Endodermal cell (in vitro differentiated cells): ENCODE results near the gene RAI14. TPM values are rescaled to one million over a fixed set of nuclear protein-coding genes. Genes with fewer than 3 reads are reported as not detected.
A peak's percentile ranks its signal among the peaks of the same experiment; 100 is the strongest.

ENCODE experiments used
- DNase-seq: peaks from one replicate; pipeline ENCODE4 v3.0.0-alpha.2; 2017
- H3K27ac ChIP-seq: 2 replicates; pipeline ENCODE4 v1.5.1; 2013; ENCODE audit warnings: mild to moderate bottlenecking, low read depth, low read length, moderate library complexity
- H3K27me3 ChIP-seq: 2 replicates; pipeline ENCODE4 v1.6.1; 2013; ENCODE audit warnings: mild to moderate bottlenecking, low read length, moderate library complexity; ENCODE audit not compliant: insufficient read depth, control insufficient read depth, poor library complexity, severe bottlenecking
- H3K36me3 ChIP-seq: 2 replicates; pipeline ENCODE4 v1.7.0; 2013; ENCODE audit warnings: mild to moderate bottlenecking, low read length, moderate library complexity; ENCODE audit not compliant: control insufficient read depth, insufficient read depth
- H3K4me1 ChIP-seq: one replicate; pipeline ENCODE4 v1.7.0; 2013; ENCODE audit warnings: low read length; ENCODE audit not compliant: control insufficient read depth, insufficient read depth
- H3K4me3 ChIP-seq: 2 replicates; pipeline ENCODE4 v1.5.1; 2013; ENCODE audit warnings: mild to moderate bottlenecking, low read length, moderate library complexity
- H3K9ac ChIP-seq: 2 replicates; pipeline ENCODE4 v1.6.1; 2013; ENCODE audit warnings: mild to moderate bottlenecking, low read length, moderate library complexity; ENCODE audit not compliant: poor library complexity, severe bottlenecking; ENCODE audit errors: extremely low read depth
- H3K9me3 ChIP-seq: 2 replicates; pipeline ENCODE4 v1.6.1; 2013; ENCODE audit warnings: mild to moderate bottlenecking, low read length, moderate library complexity; ENCODE audit not compliant: control insufficient read depth
- H3K27ac Mint-ChIP-seq: 2 replicates; pipeline ENCODE4 v1.8.0; 2020; ENCODE audit warnings: mixed read lengths
- H3K27me3 Mint-ChIP-seq: 2 replicates; pipeline ENCODE4 v1.8.0; 2021; ENCODE audit warnings: mild to moderate bottlenecking, mixed read lengths; ENCODE audit not compliant: insufficient read depth
- H3K36me3 Mint-ChIP-seq: 2 replicates; pipeline ENCODE4 v1.8.0; 2020; ENCODE audit warnings: low read depth, mixed read lengths
- H3K4me1 Mint-ChIP-seq: 2 replicates; pipeline ENCODE4 v1.8.0; 2020; ENCODE audit warnings: mixed read lengths
- H3K4me3 Mint-ChIP-seq: 2 replicates; pipeline ENCODE4 v1.8.0; 2020; ENCODE audit warnings: mild to moderate bottlenecking, moderate library complexity, mixed read lengths
- H3K9me3 Mint-ChIP-seq: 2 replicates; pipeline ENCODE4 v1.8.0; 2020; ENCODE audit warnings: mild to moderate bottlenecking, mixed read lengths
- WGBS, 2 experiments: methylation state at CpG; one replicate each; pipeline versions ENCODE4 v1.1.5 to v1.1.7; 2013; ENCODE audit warnings: missing lambda C conversion rate in 2 of 2, mixed read lengths in 1 of 2; ENCODE audit not compliant: insufficient coverage in 1 of 2, insufficient read length in 1 of 2; 5-methylcytosine and 5-hydroxymethylcytosine counted together
- total RNA-seq, 2 donors: library from RNA; stranded (reverse); fragmentation: NEBNext Ultra II Directional in 1 of 2; extraction: Animal tissue kit (Norgen Biotek cat#: 25700) in 1 of 2; gene quantifications; 2 replicates in 1 of 2; 3 replicates in 1 of 2; pipeline ENCODE4 v1.2.1, GENCODE V29; 2021
- TF ChIP-seq, protein P1 (sequence below): fragments of 200-600 bp; sonication (generic); conservative IDR thresholded peaks from 2 replicates; pipeline ENCODE4 v1.5.0; 2021; ENCODE audit warnings: antibody characterized with exemption, mild to moderate bottlenecking

The RAI14 gene
- total RNA-seq, 2 donors from 2014 or later: 66.6 to 87.5 TPM

DNA sequence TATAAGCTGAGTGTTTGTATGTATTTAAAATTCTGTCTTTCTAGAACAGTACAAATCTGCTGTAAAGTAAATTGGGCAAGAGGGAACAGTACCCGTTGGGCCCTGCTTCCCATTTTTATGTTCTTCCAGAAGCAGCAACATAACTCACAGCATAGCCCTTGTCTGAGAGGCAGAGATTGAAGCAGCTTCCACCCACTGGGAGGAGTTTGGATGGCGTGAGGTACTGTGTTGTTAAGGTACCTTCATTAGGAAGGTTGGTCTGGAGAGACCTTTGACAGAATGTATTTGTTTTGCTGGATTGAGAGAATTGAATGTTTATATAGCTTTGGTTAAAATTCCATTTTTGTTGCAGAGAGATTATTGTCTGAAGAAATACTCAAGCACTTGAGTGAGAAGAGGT, 24.8 kb downstream of the RAI14 start:
- Mint-ChIP-seq H3K4me3 (no peak overlapping the region), H3K9me3 (no peaks in the 10 kb centered on the region), H3K36me3 (peaks cover 5% of the 10 kb centered on the region), H3K27ac (no peak overlapping the region), H3K27me3 (no peaks in the 10 kb centered on the region), H3K4me1 (peaks cover 62% of the 10 kb centered on the region)
- Histone ChIP-seq H3K9me3 (no peaks in the 10 kb centered on the region), H3K27ac (no peak overlapping the region), H3K4me3 (no peak overlapping the region), H3K36me3 (peaks cover 4% of the 10 kb centered on the region), H3K9ac (no peak overlapping the region), H3K4me1 (peaks cover 11% of the 10 kb centered on the region), H3K27me3 (no peaks in the 10 kb centered on the region)
- DNase-seq: no peak
- 86 to 100% methylated on average over 1 to 2 of the region's 2 CpGs for WGBS, 2 experiments
- TF ChIP-seq, protein P1, sequence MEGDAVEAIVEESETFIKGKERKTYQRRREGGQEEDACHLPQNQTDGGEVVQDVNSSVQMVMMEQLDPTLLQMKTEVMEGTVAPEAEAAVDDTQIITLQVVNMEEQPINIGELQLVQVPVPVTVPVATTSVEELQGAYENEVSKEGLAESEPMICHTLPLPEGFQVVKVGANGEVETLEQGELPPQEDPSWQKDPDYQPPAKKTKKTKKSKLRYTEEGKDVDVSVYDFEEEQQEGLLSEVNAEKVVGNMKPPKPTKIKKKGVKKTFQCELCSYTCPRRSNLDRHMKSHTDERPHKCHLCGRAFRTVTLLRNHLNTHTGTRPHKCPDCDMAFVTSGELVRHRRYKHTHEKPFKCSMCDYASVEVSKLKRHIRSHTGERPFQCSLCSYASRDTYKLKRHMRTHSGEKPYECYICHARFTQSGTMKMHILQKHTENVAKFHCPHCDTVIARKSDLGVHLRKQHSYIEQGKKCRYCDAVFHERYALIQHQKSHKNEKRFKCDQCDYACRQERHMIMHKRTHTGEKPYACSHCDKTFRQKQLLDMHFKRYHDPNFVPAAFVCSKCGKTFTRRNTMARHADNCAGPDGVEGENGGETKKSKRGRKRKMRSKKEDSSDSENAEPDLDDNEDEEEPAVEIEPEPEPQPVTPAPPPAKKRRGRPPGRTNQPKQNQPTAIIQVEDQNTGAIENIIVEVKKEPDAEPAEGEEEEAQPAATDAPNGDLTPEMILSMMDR: no peak

DNA sequence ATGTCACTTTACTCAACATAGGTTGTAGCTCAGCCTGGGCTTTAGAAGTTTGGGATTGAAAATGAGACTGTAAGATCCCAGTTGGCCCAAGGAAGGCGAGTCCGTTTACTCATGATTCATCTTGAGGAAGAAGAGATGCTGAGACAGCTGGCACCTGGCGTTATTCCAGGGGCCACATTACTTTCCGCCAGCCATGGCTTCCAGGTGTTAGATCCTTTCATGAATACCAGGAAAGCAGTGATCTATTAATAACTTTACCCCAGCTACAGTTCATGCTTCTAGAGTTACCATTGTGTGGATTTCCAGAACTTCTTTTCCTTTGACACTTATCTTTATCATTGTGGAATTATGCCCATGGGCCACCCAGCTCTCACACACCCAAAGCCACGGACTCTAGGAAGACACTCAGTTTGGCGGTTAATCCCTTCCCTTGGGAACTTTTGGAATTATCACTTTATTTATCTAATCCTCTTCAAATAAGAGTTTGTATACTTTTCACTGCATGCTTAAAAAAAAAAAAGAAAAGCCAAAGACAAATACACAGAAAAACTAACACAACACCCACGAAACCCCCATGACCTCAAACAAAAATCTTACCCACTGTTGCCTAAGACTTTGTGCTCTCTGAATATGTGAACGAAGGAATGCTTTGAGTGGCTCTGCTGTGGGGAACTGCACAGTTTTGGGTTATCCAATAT, 26.9 kb downstream of the RAI14 start:
- DNase-seq: no peak
- no peak overlapping the region for H3K27ac ChIP-seq

DNA sequence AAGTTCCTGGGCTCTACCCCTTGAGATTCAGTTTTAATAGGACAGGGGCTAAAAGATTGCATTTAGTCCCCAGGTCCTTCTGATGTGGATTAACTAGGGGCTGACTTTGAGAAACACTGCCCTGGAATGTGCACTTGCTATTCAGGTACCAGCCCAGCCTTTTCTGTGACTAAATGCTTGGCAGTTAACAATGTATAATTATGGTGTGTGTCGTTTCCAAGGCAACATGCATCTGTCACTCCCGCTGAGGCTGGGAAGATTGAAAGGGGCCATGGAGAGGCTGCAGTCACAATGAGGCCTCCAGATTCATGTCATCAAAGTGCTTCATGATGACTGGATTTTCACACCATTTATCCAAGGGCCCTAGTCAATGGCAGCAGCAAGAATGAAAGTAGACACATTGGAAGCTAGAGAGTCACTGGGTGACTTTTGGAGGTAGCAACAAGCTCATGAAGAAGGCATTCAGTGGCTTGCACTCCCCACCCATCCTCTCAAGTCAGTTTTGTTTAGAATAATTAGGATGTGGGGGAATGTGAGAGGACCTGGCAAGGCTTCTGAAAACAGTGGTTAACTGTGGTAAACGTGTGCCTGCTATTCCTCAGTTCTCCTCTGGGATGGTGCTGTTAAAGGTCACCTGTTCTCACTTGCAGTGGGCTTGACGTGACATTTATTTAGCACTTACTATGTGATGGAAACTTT, 28.3 kb downstream of the RAI14 start:
- peaks cover 2% of the 10 kb centered on the region for H3K9me3 Mint-ChIP-seq
- peaks cover 17% of the 10 kb centered on the region for H3K36me3 Mint-ChIP-seq
- H3K4me3 Mint-ChIP-seq: no peak overlapping the region
- 39 to 59% methylated on average over 3 to 4 of the region's 4 CpGs for WGBS, 2 experiments
- no peaks in the 10 kb centered on the region for H3K27me3 ChIP-seq
- H3K27ac Mint-ChIP-seq: peak overlapping the region; percentile 90
- no peak overlapping the region for H3K4me3 ChIP-seq
- peak overlapping the region; percentile 95 for H3K27ac ChIP-seq
- DNase-seq: peak; percentile 81
- H3K4me1 Mint-ChIP-seq: peaks cover 71% of the 10 kb centered on the region
- TF ChIP-seq, protein P1: peak; percentile 64
- peaks cover 21% of the 10 kb centered on the region for H3K4me1 ChIP-seq
- no peak overlapping the region for H3K9ac ChIP-seq
- peaks cover 5% of the 10 kb centered on the region for H3K9me3 ChIP-seq
- peaks cover 21% of the 10 kb centered on the region for H3K36me3 ChIP-seq
- H3K27me3 Mint-ChIP-seq: no peaks in the 10 kb centered on the region

More for the DNA sequence above, 26.9 kb downstream of the RAI14 start:
- Histone ChIP-seq H3K4me3 (no peak overlapping the region), H3K9ac (no peak overlapping the region), H3K27me3 (no peaks in the 10 kb centered on the region), H3K9me3 (no peaks in the 10 kb centered on the region), H3K4me1 (peaks cover 21% of the 10 kb centered on the region), H3K36me3 (peaks cover 8% of the 10 kb centered on the region)
- Mint-ChIP-seq H3K4me3 (peak overlapping the region; percentile 15), H3K27me3 (no peaks in the 10 kb centered on the region), H3K36me3 (peaks cover 5% of the 10 kb centered on the region), H3K9me3 (no peaks in the 10 kb centered on the region), H3K4me1 (peaks cover 81% of the 10 kb centered on the region), H3K27ac (peak overlapping the region; percentile 33)
- 82 to 95% methylated on average over 4 to 8 of the region's 8 CpGs for WGBS, 2 experiments
- TF ChIP-seq, protein P1: no peak
